T-helper 9 cell (primary cell): ENCODE results near the gene FAM174C.
"Not testable (repeated sequence)": the region's sequence is repeated elsewhere in the genome, so short reads cannot be mapped to it uniquely, and the experiment has no call there.

Source experiments
- DNase-seq: peaks from one replicate; pipeline ENCODE4 v3.0.0-alpha.2; 2020

The FAM174C gene

DNA sequence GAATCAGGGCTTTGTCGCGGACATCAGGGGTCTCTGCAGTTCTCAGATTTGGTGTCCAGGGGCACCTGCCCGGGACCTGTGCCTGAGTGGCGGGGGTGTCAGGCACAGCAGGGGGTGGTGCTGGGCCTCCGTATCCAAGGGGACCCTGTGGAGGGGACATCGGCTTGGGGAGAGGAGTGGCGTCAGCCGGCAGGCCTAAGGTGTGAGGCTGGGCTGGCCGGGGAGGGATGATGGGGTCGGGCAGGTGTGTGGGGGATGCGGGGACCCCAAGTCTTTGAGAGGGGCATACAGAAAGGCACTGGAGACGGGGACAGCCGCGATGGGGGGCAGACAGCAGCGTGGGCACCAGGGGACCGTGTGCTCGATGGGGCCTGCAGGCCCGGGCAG is 12.9 kb downstream of the FAM174C start:
- DNase-seq = no peak

DNA sequence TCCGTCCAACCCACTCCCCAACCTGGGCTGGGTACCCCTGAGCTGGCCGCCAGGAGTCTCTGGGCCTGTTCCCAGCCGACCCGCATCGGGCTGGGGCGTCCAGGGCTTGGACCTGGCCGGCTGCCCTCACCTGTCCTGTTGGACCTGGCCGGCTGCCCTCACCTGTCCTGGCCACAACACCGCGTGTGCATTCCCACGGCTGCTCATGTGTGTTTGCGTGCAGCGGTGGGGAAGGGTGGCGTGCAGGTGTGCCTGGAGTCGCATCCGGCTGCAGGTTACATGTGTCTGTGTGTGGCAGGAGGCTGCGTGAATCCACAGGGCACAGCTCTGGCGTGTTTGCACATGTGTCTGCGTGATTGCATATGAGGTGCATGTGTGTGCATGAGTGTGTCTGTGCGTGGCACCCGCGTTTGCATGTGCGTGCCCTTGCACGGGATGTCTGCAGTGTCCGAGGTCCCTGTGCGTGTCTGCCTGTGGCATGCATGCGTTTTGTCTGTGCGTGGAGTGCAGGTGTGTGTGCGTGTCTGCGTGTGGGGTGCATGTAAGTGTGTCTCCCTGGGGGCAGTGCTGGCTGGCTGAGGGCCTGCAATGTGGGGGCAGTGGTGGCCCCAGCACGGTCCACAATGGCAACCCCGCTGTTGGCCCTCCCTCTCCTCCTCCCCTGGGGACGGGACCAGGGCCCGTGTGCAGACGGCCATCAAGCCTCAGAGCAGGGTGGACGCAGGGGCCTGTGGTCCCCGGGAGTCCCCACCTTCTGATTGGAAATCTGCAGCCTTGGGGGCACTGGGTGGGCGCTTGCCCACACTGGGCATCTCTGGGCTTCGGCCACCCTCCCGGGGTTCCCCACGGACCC is 13.7 kb downstream of the FAM174C start:
- no peak for DNase-seq

DNA sequence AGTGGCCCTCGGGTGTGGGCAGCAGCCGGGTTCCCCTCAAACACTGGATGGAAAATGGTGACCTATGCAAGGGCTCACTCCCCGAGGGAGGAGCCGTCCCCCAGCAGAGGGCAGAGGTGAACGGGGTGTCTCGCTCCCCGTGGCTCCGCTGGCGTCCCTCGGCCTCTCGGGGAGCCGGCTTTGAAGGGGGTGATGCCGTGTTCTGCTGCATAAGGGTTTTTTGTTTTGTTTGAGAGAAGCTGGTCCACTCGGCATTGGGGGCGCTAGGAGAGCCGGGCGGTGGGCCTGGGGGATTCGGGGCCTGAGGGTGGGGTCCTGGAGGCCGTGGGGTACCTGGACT is 14.3 kb downstream of the FAM174C start:
- DNase-seq = no peak

DNA sequence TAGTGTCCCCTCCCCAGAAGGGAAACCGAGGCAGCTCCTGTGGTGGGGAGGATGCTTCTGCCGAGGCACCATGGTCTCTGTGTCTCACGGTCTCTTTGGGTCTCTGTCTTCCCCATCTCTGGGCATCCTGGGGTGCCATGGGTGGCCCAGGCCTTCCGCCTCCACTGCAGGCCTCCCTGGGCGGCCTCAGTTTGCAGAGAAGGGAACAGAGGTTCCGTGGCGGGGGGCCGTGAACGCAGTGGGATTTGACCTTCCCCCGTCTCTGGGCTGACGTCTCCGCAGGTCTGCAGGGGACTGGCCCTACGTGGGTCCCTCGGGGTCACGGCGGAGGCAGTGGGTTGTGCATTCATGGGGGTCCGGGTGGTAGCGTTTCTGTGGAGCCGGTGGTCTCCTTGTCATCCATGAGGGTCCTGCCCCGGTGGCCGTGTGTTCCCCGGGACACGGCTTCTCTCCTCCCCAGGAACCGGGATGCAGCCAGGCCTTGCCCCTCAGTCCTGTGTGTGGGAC is 14.9 kb downstream of the FAM174C start:
- DNase-seq = no peak

DNA sequence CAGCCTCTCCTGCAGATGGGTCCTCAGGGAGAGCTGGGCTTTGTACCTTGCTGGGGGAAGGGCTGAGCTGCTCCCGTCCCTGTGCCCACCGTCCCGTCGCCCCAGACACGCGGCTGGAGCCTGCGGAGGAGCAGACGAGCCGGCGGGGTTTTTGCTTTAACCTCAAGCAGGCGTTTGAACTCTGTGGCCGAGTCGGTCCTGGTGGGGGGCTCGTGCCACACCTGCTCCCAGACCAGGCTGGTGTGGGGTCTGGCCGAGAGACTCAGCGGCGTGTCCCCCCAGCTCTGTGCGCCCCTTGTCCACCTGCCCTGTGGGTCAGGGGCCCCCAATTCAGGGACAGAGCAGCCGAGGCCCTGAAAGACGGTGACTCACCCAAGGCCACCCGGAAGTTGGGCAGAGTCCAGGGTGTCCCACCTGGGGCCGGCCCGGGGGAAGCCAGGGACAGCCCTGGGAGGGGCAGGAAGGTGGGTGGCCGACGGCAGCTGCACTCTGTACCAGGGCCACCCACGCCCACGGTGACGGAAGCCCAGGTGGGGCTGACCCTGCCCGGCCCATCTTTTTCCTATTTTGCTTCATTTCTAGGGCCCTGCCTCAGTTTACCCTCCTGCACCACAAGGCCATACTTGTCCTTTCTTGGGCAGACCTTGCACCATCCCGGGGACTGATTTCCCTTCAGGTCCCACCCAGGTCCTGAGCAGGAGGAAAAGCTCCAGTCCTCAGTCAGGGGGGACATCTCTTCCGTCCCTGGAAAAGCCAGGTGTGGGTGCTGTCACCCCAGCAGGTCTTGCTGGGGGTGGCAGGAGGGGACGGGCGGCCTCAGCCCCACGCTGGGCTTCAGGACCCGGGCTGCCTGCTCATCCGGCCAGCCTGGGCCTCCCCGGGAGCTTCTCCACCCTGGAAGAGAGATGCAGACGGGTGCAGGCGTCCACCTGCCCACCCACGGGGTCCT is 15.6 kb downstream of the FAM174C start:
- DNase-seq = no peak

DNA sequence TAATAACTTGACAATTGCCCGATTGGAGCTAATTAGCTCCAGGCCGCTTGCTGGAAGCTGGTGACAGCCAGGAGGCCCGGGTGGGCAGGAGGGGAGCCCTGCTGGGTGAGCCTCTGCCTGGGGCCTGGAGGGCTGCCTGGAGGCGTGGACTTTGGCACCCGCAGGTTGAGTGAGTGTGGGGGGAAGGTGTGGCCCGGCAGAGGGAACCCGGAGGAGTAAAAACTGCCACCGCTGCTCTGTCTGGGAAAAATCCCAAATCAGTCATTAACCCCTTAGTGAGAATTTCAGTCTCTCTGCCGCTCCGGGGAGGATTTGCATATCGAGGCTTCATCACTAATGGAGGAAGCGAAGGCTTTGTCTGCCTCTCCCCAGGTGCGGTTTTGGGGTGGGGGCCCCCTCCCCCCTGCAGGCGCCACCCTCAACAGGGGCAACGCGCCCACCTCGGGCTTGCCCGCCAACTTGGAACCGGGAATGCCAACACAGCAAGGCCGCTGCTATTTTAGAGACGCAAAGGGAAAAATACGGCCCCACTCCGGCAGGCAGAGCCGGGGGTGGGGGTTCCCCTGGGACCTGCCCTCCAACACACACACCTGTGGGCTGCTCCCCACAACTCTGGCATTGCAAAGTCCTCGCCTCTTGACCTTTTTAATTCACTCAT is 16.6 kb downstream of the FAM174C start:
- no peak for DNase-seq

DNA sequence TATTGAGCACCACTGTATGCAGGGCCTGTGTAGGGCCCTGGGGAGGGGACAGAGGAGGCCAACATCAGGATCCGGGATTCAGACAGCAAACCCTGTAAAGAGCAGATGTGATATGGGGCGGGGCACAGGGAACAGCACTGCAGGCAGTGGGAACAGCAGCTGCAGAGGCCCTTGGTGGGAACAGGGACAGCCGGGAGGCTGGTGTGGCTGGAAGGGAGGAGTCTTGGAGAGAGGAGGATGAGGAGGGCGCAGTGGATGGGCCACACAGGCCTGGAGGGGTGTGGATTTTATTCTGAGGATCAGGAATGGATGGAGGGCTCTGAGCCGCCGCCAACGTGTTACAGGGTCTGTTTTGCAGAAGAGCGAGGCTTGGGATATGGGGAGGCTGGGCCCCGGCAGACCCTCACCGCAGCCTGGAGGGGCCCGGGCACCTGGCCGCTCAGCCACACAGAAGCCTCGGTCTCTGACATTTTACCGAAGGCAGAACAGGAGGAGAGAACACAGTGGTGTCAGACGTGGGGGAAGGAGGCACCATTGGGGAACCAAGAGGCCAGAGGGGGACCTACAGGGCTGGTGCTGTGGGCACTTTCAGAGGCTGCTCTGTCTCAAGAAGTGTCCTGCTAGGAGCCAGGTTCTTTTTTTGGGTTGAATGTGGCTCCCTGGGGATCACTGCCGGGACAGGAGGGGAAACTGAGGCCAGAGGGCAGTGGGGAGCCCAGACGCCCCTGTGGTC is 17.3 kb downstream of the FAM174C start:
- DNase-seq = no peak

DNA sequence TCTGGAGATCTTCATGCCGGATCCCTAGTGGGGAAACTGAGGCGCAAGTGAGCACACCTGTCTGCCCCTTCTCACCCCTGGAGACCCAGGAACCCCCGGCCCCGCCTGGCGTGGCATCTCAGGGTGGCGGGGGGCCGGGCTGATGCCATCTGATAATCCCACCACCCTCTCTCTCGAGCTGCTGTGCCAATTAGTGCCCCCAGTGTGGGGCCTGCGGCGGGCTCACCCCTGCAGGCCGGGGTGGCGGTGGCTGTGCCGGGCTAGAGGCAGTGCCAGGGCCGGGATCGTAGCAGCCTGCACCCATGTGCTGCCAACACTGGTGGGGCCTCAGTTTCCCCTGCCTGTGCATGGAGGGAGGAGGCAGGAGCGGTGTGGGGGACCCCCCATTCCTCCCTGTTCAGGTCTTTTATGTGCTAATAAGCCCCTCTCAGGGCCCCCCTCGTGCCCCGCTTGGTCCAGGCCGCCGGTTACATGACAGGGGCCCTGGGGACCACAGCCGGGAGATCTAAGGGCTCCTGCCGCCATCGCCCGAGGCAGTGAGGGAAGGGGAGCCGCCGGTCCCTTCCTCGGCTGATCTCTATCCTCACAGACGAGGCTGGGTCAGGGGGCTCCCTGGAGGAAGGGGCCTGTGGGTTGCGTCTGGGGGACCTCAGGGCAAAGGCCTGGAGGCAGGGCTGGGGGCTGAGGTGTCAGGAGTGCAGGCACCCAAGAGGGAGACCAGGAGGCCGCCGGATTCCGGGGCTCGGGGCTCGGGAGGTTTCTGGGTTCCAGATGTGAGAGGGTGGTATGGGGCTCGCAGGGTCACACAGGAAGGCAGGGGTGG is 18.7 kb downstream of the FAM174C start:
- no peak for DNase-seq

DNA sequence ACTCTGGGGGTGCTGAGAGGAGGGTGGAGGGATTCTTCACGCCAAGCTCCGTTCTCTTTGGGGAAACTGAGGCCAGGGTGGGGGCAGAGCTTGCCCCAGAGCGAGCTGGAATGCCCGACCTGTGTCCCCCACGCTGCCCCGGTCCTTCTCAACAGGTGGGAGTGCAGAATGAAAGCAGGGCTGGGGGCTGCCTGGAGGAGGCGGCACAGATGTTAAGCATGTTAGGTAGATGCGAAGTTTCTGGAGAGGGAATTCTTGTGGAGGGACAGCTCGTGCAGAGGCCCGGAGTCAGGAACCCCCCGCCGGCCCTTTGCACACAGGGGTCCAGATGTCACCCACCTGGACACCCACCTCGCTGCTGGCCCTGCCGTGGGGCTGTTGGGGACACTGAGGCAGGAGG is 19.4 kb downstream of the FAM174C start:
- DNase-seq = no peak

DNA sequence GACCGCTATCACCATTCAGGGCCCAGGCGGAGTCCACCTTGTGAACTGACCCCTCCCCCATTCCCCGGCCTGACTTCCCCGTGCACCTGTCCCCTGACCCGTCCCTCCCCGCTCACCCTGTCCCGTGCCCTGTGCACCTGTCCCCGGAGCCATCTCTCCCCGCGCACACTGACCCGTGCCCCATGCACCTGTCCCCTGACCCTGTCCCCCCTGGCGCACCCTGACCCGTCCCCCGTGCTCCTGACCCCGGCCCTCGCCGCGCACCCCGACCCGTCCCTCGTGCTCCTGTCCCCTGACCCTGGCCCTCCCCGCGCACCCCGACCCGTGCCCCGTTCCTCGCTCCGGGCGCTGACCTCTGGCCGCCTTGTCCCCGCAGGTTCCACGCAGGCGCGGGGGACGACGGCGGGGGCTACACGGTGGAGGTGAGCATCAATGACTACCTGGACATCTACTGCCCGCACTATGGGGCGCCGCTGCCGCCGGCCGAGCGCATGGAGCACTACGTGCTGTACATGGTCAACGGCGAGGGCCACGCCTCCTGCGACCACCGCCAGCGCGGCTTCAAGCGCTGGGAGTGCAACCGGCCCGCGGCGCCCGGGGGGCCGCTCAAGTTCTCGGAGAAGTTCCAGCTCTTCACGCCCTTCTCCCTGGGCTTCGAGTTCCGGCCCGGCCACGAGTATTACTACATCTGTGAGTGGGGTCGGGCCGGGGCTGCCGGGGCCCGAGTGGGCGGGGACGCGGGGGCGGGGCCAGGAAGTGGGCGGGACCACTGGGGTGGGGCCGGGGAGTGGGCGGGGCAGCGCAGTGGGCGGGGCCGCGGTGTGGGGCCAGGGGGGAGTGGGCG is 20.1 kb downstream of the FAM174C start:
- peak; percentile 42 for DNase-seq

DNA sequence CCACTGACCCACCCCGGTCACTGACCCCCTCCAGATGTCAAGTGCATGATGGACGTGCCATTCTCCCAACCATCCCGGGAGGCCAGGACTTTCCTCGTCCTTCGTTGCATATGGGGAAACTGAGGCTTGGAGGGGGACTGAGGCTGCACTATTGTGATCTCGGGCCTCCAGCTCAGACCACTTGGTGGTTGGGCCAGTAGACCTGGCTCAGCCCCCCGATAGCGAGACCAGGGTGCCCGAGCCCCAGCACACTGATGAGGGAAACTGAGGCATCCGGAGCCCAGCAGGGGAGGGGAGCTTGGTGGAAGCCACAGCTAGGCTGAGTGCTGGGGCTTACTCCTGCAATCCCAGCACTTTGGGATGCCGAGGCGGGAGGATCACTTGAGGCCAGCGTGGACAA is 20.7 kb downstream of the FAM174C start:
- no peak for DNase-seq

DNA sequence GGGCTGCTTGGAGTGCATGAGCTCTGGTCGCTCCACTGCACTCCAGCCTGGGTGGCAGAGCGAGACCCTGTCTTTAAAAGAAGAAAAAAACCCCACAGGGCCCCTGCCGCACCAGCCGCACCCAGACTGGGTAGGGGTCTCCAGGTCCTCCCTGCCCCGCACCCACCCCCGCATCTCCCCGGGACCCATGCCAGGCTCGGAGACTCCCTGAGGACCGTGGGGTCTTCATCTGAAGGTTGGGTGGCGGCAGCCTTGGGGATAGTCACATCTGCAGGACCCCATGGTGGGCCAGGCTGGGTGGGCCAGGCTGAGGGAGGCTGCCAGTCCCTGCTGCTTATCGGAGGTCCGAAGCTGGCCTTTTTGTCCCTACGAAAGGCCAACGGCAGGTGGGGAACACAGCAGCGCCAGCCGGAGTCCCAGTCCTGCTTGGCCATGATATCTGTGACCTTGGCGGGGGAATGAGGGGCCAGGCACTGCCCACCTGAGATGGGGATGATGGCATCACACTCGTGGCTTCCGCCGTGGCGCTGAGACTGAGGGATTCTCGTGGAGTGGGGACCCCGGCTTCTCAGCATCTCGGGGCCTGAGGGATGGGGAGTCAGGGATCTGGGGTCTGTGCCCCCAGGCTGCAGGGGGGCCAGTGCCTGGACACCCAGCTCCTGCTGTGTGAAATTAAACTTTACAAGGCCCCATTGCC is 21.4 kb downstream of the FAM174C start:
- DNase-seq = no peak

DNA sequence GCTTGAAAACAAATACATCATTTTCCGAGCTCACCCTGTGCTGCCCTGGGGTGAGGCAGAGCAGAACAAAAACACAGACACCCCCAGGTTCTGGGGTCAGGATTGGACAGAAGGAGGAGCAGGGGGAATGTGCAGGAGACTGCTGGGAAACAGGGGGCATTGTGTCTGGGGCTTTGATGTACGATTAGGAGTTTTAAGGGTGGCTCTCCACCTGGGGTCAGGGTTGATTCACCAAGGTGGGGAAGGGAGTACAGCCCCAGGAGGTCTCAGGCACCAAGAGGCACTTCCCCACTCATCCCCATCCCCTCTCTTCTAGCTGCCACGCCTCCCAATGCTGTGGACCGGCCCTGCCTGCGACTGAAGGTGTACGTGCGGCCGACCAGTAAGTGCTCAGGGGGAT is 22.9 kb downstream of the FAM174C start:
- no peak for DNase-seq

DNA sequence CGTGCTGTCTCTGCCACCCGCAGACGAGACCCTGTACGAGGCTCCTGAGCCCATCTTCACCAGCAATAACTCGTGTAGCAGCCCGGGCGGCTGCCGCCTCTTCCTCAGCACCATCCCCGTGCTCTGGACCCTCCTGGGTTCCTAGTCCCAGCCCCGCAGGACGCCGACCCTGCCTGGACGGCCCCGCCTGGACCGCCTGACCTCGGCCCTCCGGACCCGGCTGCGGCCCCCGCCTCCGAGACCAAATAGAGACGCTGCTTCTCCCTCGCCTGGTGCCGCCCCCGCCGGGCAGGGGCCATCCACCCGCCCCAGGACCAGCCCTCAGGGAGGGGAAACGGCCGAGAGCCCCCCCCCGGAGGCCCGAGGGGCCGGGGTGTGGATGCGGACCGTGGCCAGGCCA is 24.5 kb downstream of the FAM174C start:
- no peak for DNase-seq

DNA sequence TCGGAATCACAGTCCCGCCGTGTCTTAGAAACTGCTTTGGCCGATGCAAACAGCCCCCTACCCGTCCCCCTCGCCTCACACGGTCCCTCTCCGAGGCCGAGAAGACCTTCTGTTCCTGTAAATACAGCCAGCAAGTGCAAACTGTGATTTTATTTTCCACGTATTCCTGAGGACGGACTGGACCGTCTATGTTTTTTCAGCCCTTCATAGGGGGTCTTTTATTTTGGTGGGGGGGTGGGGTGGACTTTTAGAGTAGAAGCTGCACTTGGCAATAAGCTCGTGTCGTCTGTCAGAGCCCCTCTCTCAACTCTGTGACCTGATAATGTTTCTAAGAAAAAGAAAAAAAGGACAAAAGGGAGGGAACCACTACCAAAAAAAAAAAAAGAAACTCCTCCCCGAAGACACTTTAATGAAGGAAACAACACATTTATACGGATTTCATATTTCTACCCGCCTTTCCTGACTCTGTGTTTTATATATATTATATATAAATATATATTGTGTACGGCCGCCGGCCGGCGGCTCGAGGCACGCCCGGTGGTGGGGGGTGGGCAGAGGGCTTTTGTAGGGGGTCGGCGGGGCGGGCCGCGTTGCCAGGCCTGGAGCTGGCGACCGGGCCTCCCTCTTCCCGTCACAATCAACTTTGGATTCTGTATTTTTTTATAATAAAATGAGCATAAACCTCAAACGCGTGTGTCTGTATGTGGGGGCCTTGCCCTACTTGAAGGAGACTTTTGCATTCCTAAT is 25.6 kb downstream of the FAM174C start:
- DNase-seq = no peak

DNA sequence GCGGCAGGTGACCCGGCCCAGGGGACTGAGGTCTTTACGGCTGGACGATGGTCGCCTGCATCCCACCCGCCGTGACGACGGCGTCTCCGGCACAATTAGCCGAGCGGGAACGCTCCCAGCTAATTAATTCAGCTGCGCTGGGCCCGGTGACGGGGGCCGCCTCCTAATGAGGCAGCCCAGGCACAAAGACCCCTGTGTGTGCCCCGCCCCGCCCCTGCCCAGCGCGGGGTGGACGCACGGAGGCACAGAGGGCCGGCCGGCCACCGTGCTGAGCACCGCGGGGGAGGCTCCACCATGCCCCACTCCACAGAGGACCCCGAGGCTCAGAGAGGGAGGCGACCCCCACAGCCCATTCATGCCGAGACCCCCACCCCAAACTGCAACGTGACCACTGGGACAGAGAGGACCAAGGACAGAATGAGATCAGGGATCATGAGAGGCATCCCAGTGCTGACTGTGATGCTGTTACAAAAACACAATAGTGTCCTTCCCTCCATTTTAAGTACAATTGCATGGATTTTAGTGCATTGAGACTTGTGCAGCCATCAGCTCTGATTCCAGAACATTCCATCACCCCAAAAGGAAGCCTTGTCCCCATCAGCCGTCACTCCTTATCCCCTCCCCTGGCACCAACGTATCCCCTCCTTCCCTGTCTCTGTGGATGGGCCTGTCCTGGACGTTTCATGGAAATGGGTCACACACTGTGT is 27.4 kb downstream of the FAM174C start:
- no peak for DNase-seq

DNA sequence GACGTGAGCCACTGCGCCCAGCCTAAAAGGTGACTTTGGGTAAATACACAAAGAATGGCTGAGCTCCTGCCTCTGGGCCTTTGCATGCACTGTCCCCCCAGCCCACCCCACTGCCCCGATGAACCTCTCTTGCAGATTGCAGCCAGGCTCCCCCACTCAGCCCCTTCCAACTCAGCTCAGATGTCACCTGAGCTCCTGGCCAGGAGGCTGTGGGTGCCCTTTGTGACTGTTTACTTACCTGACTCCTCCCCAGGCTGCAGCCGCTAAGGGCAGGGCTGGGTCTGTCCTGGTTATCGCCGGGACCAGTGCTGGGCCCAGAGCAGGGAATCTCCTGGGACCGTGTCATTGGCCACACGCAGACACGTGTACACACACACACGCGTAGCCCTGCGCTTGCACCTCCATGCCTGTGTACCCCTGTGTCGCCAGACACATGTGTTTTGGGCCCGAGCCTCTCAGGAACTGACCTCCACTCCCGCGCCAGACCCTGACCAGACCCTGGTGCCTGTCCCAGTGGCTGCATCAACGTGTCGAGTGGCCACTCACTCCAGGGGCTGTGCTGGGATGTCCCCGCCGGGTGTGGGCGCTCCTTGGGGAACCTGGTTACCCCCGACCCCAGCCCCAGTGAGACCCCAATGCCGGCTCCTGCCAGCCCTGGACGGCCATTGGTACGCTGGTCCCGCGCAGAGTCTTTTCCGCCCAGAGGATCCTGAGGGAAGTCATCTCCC is 29.0 kb downstream of the FAM174C start:
- DNase-seq = no peak

DNA sequence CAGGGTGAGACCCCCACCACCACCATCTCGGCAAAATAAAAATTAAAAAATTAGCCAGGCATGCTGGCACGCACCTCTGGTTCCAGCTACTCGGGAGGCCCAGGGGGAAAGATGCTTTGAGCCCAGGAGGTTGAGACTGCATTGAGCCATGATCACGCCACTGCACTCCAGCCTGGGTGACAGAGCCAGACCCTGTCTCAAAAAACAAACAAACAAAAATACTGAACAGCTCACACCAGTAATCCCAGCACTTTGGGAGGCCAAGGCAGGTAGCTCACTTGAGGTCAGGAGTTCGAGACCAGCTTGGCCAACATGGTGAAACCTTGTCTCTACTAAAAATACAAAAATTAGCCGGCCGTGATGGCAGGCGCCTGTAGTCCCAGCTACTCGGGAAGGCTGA is 30.0 kb downstream of the FAM174C start:
- not testable (repeated sequence) for DNase-seq
